Caco-2 (cell line): ENCODE measurements around the gene SLC10A1. TPM values are rescaled to one million over a fixed set of nuclear protein-coding genes. Genes with fewer than 3 reads are reported as not detected.
A peak's percentile ranks its signal among the peaks of the same experiment; 100 is the strongest.
"Not testable (repeated sequence)": the region's sequence is repeated elsewhere in the genome, so short reads cannot be mapped to it uniquely, and the experiment has no call there.

Experiments used
- BruUV-seq: library from RNA; stranded (reverse); fragments of 400-500 nt; replicated peaks from 2 replicates; lab custom pipeline; 2021; lab: Mats Ljungman, UMichigan
- CTCF ChIA-PET: fragments of 300-600 bp; sonication (Branson Sonifier 250); formaldehyde crosslinking; loops from one replicate; lab custom pipeline; 2022; ENCODE audit warnings: antibody characterized with exemption; lab: Charles Lee
- POLR2A ChIA-PET: fragments of 300-600 bp; sonication (Branson Sonifier 250); formaldehyde crosslinking; loops from one replicate; lab custom pipeline; 2022; ENCODE audit warnings: antibody characterized with exemption; lab: Charles Lee
- DNase-seq, 2 experiments: peaks; one replicate each; pipeline versions ENCODE4 v3.0.0 to v3.0.0-alpha.2; 2020 to 2022
- H3K27me3 ChIP-seq: replicated peaks from 2 replicates; pipeline ENCODE4 v1.6.0; 2011; ENCODE audit warnings: low read length; ENCODE audit not compliant: control insufficient read depth, insufficient read depth
- H3K36me3 ChIP-seq: 2 replicates; pipeline ENCODE4 v1.5.1; 2011; ENCODE audit warnings: low read length; ENCODE audit not compliant: control insufficient read depth, insufficient read depth
- H3K4me1 ChIP-seq: fragments of 250-450 bp; sonication (Bioruptor Pico); 2 replicates; pipeline ENCODE4 v1.5.1; 2020; ENCODE audit warnings: mild to moderate bottlenecking
- H3K4me3 ChIP-seq: 2 replicates; pipeline ENCODE4 v1.5.1; 2011; ENCODE audit warnings: low read depth, mild to moderate bottlenecking, control low read depth, low read length
- H3K9me3 ChIP-seq: fragments of 250-450 bp; sonication (Bioruptor Pico); 2 replicates; pipeline ENCODE4 v1.5.1; 2020; ENCODE audit warnings: mild to moderate bottlenecking, moderate library complexity
- H3K27ac Mint-ChIP-seq: one replicate; pipeline ENCODE4 v1.8.0; 2022; ENCODE audit warnings: mixed read lengths; ENCODE audit not compliant: unreplicated experiment
- H3K27me3 Mint-ChIP-seq: one replicate; pipeline ENCODE4 v1.8.0; 2022; ENCODE audit warnings: mixed read lengths; ENCODE audit not compliant: insufficient read depth, unreplicated experiment
- H3K36me3 Mint-ChIP-seq: one replicate; pipeline ENCODE4 v1.8.0; 2022; ENCODE audit warnings: mild to moderate bottlenecking, mixed read lengths; ENCODE audit not compliant: insufficient read depth, unreplicated experiment
- H3K4me1 Mint-ChIP-seq: one replicate; pipeline ENCODE4 v1.8.0; 2022; ENCODE audit warnings: low read depth, mixed read lengths; ENCODE audit not compliant: unreplicated experiment
- H3K4me3 Mint-ChIP-seq: one replicate; pipeline ENCODE4 v1.8.0; 2022; ENCODE audit warnings: mild to moderate bottlenecking, moderate library complexity, mixed read lengths; ENCODE audit not compliant: unreplicated experiment
- H3K9me3 Mint-ChIP-seq: one replicate; pipeline ENCODE4 v1.8.0; 2022; ENCODE audit warnings: mixed read lengths; ENCODE audit not compliant: unreplicated experiment
- intact Hi-C: fragments of 100-400 bp; cut with micrococcal nuclease; formaldehyde crosslinking; loops from one replicate; pipeline ENCODE4 v1.10.0; 2022; ENCODE audit not compliant: unreplicated experiment
- total RNA-seq: library from RNA; stranded (reverse); gene quantifications from 2 replicates; pipeline ENCODE4 v1.2.3, GENCODE V29; 2022
- TF ChIP-seq, protein P1 (sequence below), 2 experiments: fragments of 200-600 bp in 1 of 2; IDR thresholded peaks; 1 replicate in 1 of 2; 2 replicates in 1 of 2; pipeline versions ENCODE4 v1.5.1 to v1.8.0; 2011 to 2022; ENCODE audit warnings: antibody characterized with exemption in 1 of 2, control low read depth in 1 of 2, inconsistent platforms in 1 of 2, low read depth in 1 of 2, low read length in 1 of 2, mild to moderate bottlenecking in 1 of 2, moderate library complexity in 1 of 2; ENCODE audit not compliant: insufficient read depth in 1 of 2, severe bottlenecking in 1 of 2, unreplicated experiment in 1 of 2

The SLC10A1 gene
- total RNA-seq, 1 experiment from 2014 or later: 3.8 TPM

- H3K27me3 ChIP-seq, H3K4me1 ChIP-seq, H3K4me3 ChIP-seq, H3K36me3 Mint-ChIP-seq, H3K4me1 Mint-ChIP-seq, POLR2A ChIA-PET, H3K4me3 Mint-ChIP-seq, DNase-seq, H3K27ac Mint-ChIP-seq, H3K9me3 ChIP-seq, BruUV-seq, H3K27me3 Mint-ChIP-seq, H3K36me3 ChIP-seq, H3K9me3 Mint-ChIP-seq: not testable (repeated sequence)
- CTCF ChIA-PET: interaction anchor here (0.7 to 1.6 kb wide), 4 partner anchors 24 to 192 kb away, joined by 3 to 16 read pairs (median 5); partner anchors contain the start of gene SLC10A1
- intact Hi-C loops: loop anchor here (1.0 to 2.0 kb wide), 4 partner anchors 35 to 343 kb away; partner anchors contain the start of gene SRSF5
Observed at GRCh38 chr14:69731919-69732598, 65.0 kb downstream of the SLC10A1 start.

DNA sequence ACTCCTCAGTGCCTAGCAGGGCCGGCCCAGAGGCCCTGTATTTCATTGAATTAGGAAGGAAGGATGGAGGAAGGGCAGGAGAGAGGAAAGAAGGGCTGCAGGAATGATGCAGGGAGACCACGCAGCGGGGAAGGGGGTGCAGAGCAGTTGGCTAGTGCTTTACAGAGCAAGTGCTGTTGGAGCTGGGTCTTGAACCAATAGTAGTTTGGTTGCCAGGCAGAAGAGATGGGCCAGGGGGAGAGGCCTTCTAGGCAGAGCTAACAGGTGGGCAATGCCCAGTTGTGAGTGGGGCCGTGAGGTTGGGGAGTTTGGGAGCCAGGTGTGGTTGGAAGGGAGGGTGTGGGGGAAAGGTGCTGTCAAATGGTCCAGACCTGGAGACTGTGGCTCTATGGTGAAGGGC is 69.2 kb downstream of the SLC10A1 start:
- TF ChIP-seq, protein P1, sequence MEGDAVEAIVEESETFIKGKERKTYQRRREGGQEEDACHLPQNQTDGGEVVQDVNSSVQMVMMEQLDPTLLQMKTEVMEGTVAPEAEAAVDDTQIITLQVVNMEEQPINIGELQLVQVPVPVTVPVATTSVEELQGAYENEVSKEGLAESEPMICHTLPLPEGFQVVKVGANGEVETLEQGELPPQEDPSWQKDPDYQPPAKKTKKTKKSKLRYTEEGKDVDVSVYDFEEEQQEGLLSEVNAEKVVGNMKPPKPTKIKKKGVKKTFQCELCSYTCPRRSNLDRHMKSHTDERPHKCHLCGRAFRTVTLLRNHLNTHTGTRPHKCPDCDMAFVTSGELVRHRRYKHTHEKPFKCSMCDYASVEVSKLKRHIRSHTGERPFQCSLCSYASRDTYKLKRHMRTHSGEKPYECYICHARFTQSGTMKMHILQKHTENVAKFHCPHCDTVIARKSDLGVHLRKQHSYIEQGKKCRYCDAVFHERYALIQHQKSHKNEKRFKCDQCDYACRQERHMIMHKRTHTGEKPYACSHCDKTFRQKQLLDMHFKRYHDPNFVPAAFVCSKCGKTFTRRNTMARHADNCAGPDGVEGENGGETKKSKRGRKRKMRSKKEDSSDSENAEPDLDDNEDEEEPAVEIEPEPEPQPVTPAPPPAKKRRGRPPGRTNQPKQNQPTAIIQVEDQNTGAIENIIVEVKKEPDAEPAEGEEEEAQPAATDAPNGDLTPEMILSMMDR (IDR thresholded peaks at IDR 0.05; ENCODE audit: insufficient read depth in 1 of 2, low read depth in 1 of 2, low read length in 1 of 2, severe bottlenecking in 1 of 2, unreplicated experiment in 1 of 2): no peak
- Histone ChIP-seq H3K36me3 (no peaks in the 10 kb centered on the region), H3K4me3 (no peak overlapping the region), H3K9me3 (no peaks in the 10 kb centered on the region), H3K4me1 (0 out of 2 replicates have a peak, but pooled peaks cover 4% of the 10 kb centered on the region), H3K27me3 (no peaks in the 10 kb centered on the region)
- POLR2A ChIA-PET: no interaction called here
- no peaks in the 10 kb centered on the region for H3K9me3 Mint-ChIP-seq
- H3K27ac Mint-ChIP-seq: no peak overlapping the region
- no peaks in the 10 kb centered on the region for H3K4me1 Mint-ChIP-seq
- intact Hi-C loops: loop anchor here (1.0 kb wide), 2 partner anchors 125 to 143 kb away; no protein-coding TSS in a partner anchor
- H3K36me3 Mint-ChIP-seq: no peaks in the 10 kb centered on the region
- CTCF ChIA-PET: interaction anchor here (1.0 to 2.0 kb wide), 3 partner anchors 122 to 143 kb away, joined by 5 to 10 read pairs (median 5); no protein-coding TSS in a partner anchor
- no peak for DNase-seq
- no peak overlapping the region for H3K4me3 Mint-ChIP-seq
- BruUV-seq: no TSS peak
- no peaks in the 10 kb centered on the region for H3K27me3 Mint-ChIP-seq

DNA sequence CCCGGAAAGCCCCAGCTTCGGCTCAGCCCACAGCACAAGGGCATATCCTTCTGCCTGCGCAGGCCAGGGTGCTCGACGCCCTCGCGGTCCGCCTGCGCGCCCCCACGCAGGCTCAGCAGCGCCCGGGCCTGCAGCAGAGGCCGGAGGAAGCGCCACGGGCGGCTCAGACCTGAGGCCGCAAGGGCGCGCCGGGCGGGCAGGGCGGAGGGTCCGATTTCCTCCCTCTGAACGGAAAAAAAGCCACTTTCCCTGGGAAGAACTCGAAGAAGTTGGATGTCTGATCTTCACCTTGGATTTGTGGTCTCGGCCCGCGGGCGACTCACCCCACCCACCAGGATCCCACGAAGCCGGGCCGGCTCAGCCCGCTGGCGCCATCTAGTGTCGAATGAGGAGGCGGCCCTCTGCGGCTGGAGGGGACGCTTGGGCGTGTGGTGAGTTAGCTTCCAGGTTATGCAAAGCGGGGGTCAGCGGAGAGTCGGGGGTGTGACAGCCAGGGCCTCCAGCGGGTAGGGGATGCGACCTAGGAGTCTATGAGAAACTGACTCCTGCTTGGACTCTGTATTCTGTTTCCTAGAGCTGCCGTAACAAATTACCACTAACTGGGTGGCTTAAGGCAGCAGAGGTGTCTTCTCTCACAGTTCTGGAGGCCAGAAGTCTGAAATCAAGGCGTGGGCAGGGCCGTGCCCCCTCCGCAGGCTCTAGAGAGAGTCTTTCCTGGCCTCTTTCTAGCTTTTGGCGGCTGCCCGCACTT is 70.1 kb downstream of the SLC10A1 start:
- H3K4me1 Mint-ChIP-seq: no peaks in the 10 kb centered on the region
- no TSS peak for BruUV-seq

More for the DNA sequence above, 70.1 kb downstream of the SLC10A1 start:
- TF ChIP-seq, protein P1 (IDR thresholded peaks at IDR 0.05; ENCODE audit: insufficient read depth in 1 of 2, low read depth in 1 of 2, low read length in 1 of 2, severe bottlenecking in 1 of 2, unreplicated experiment in 1 of 2): peak; percentile 94 to 97
- peak; percentile 67 to 85 for DNase-seq
- Histone ChIP-seq H3K36me3 (no peaks in the 10 kb centered on the region), H3K9me3 (no peaks in the 10 kb centered on the region), H3K27me3 (no peaks in the 10 kb centered on the region), H3K4me1 (0 out of 2 replicates have a peak, but pooled peaks cover 4% of the 10 kb centered on the region), H3K4me3 (peak overlapping the region; percentile 45)
- Mint-ChIP-seq H3K9me3 (no peaks in the 10 kb centered on the region), H3K4me3 (peak overlapping the region; percentile 67), H3K36me3 (no peaks in the 10 kb centered on the region), H3K27me3 (no peaks in the 10 kb centered on the region), H3K27ac (no peak overlapping the region)
- ChIA-PET POLR2A (interaction anchor here (0.5 kb wide), 1 partner anchor 631 kb away, joined by 9 read pairs; no protein-coding TSS in a partner anchor), CTCF (interaction anchor here (0.5 to 2.0 kb wide), 5 partner anchors 10 to 142 kb away, joined by 3 to 10 read pairs (median 5); no protein-coding TSS in a partner anchor)
- intact Hi-C loops: loop anchor here (1.0 kb wide), 2 partner anchors 124 to 142 kb away; no protein-coding TSS in a partner anchor

Other genes starting within 250 kb of the SLC10A1 start
- 0.56 and 0.82 TPM in 2 replicates for gene CCDC177, start 222.4 kb downstream of the SLC10A1 start, total RNA-seq
- gene SUSD6, start 185.6 kb downstream of the SLC10A1 start, total RNA-seq: 16.6 and 21.5 TPM in 2 replicates
- gene SRSF5, start 30.1 kb downstream of the SLC10A1 start, total RNA-seq: 264 and 310 TPM in 2 replicates
- 0.12 and 0.14 TPM in 2 replicates for gene SMOC1, start 82.2 kb upstream of the SLC10A1 start, total RNA-seq